Motor neuron (in vitro differentiated cells): Measurements from ENCODE around the gene GIPC3. TPM values are rescaled to one million over a fixed set of nuclear protein-coding genes. Genes with fewer than 3 reads are reported as not detected.

Experiments
- ATAC-seq, 8 experiments: fragments of 200-7000 bp; cut with Tn5 transposase; replicated peaks in 6 of 8; 2 replicates each; pipeline ENCODE4 v1.8.0; 2021; ENCODE audit warnings: mild to moderate bottlenecking in 8 of 8, moderate library complexity in 8 of 8
- H3K27ac ChIP-seq, 2 donors: fragments of 250-450 bp; sonication (Bioruptor Pico); 2 replicates each; pipeline ENCODE4 v1.9.0; 2021; ENCODE audit warnings: antibody characterized with exemption in 2 of 2, mild to moderate bottlenecking in 2 of 2, moderate library complexity in 1 of 2
- H3K4me1 ChIP-seq, 2 donors: fragments of 250-450 bp; sonication (Bioruptor Pico); replicated peaks in 1 of 2; 2 replicates each; pipeline ENCODE4 v1.6.1; 2021; ENCODE audit warnings: antibody characterized with exemption in 2 of 2, mild to moderate bottlenecking in 2 of 2, moderate library complexity in 1 of 2
- H3K4me3 ChIP-seq, 5 donors: fragments of 250-450 bp; sonication (Bioruptor Pico); 2 replicates each; pipeline ENCODE4 v1.9.0; 2021; ENCODE audit warnings: antibody characterized with exemption in 5 of 5, mild to moderate bottlenecking in 5 of 5, moderate library complexity in 4 of 5
- WGBS, 10 experiments: fragments of 450-650 bp; shearing (Covaris generic); methylation state at CpG; one replicate each; pipeline ENCODE4 v1.0.0; 2022; 5-methylcytosine and 5-hydroxymethylcytosine counted together
- in situ Hi-C, 9 experiments: fragments of 400-800 bp; cut with MboI; loops; one replicate each; pipeline ENCODE4 v1.15.0; 2021; ENCODE audit warnings: low sequenced_read_pairs in 9 of 9, low pct_unique_long_range_greater_than_20kb in 2 of 9; ENCODE audit not compliant: unreplicated experiment in 9 of 9
- total RNA-seq, 8 experiments: library from RNA; unstranded; fragments of 300-600 nt; gene quantifications; 2 replicates each; pipeline versions ENCODE4 v1.2.3 to v1.2.4, GENCODE V29; 2022

GIPC3 gene
- total RNA-seq, 8 experiments from 2014 or later = 0.05 to 0.84 (median 0.14) TPM; not detected in 1

- H3K27ac ChIP-seq = no peak overlapping the region
- H3K4me1 ChIP-seq = no peaks in the 10 kb centered on the region
- in situ Hi-C loops = no loop called here
- WGBS, 10 experiments = 60 to 80% (median 70%) methylated on average over 1 to 2 of the region's 31 CpGs; no CpG with 5 or more reads in 7 of the 10 experiments
- no peak overlapping the region for H3K4me3 ChIP-seq
- peak in 3 of 8 experiments; percentile 29 to 56 (median 33) for ATAC-seq
Observed at GRCh38 chr19:3586707-3587346, 1.5 kb downstream of the GIPC3 start.

GRCh38 chr19:3589439-3589838, 4.2 kb downstream of the GIPC3 start:
- 65 to 100% (median 93%) methylated on average over 1 to 5 of the region's 11 CpGs; no CpG with 5 or more reads in 3 of the 10 experiments for WGBS, 10 experiments
- ATAC-seq = no peak
- no peak overlapping the region for H3K4me3 ChIP-seq
- H3K27ac ChIP-seq = no peak overlapping the region
- H3K4me1 ChIP-seq = no peaks in the 10 kb centered on the region
- in situ Hi-C loops = no loop called here

DNA sequence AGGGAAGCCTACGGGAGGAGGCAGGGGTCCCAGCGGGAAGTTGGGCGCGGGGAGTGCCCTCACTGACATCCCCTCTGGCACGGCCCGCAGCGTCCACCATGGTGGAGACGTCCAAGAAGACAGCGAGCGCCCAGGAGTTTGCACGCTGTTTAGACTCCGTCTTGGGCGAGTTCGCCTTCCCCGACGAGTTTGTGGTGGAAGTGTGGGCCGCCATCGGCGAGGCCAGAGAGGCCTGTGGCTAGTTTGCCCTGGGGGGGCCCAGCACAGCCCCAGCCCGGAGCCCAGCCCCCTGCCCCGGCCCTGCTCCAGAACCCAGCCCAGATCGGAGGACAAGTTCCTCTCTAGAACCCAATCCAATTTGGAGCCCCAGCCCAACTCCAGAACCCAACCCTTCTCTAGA, 4.7 kb downstream of the GIPC3 start:
- WGBS, 10 experiments = 95% methylated on average over 14 of the region's 22 CpGs; no CpG with 5 or more reads in 9 of the 10 experiments
- H3K4me3 ChIP-seq = no peak overlapping the region
- no peak overlapping the region for H3K27ac ChIP-seq
- H3K4me1 ChIP-seq = no peaks in the 10 kb centered on the region
- in situ Hi-C loops = no loop called here
- no peak for ATAC-seq

DNA sequence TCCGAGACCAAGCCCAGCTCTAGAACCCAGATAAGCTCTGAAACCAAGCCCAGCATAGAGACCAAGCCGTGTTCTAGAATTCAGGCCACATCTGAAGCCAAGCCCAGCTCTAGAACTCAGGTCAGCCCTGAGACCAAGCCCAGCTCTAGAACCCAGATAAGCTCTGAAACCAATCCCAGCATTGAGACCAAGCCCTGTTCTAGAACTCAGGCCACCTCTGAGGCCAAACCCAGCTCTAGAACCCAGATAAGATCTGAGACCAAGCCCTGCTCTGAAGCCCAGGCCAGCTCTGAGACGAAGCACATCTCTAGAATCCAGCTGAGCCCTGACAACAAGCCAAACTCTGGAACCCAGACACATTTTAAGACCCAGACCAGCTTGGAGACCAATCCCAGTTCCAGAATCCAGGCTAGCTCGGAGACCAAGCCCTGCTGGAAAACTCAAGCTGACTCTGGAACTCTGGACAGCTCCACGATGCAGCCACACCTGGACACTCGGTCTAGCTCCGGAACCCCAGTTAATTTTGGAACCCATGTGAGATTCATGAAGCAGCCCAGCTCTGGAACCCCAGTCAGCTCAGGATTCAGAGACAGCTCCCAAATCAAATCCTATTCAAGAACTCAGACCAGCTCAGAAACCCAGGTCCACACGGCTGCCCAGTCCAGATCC, 5.8 kb downstream of the GIPC3 start:
- in situ Hi-C loops = no loop called here

GRCh38 chr19:3591876-3592613, 6.8 kb downstream of the GIPC3 start:
- Histone ChIP-seq H3K4me3 (no peak overlapping the region), H3K27ac (no peak overlapping the region), H3K4me1 (no peaks in the 10 kb centered on the region)
- peak in 1 of 8 experiments; percentile 22 for ATAC-seq
- in situ Hi-C loops = no loop called here
- 0 to 83% (median 55%) methylated on average over 1 to 8 of the region's 9 CpGs; no CpG with 5 or more reads in 7 of the 10 experiments for WGBS, 10 experiments

More for the DNA sequence above, 5.8 kb downstream of the GIPC3 start:
- Histone ChIP-seq H3K4me3 (no peak overlapping the region), H3K27ac (no peak overlapping the region), H3K4me1 (no peaks in the 10 kb centered on the region)
- 59 to 100% (median 87%) methylated on average over 1 to 4 of the region's 8 CpGs; no CpG with 5 or more reads in 4 of the 10 experiments for WGBS, 10 experiments
- no peak for ATAC-seq

DNA sequence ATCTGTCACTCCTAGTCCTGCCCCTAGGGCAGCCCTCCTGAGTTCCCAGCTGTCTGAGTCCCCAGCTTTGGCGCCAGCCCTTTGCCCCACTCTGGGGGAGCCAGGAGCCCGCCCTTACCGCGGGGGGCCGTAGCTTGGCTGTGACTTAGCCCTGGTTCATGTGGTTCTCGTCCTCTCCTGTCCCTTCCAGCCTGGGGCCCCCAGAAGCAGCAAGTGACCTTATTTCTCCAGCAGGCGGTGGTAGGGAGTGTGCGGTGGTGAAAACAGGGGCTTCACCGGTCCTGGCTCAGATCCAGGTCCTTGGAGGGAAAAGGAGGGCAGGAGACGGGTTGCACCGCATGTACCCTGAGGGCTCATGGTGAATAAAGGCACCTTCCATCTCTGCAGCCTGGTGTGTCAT, 7.9 kb downstream of the GIPC3 start:
- Histone ChIP-seq H3K4me1 (no peaks in the 10 kb centered on the region), H3K27ac (no peak overlapping the region), H3K4me3 (no peak overlapping the region)
- no CpG with 5 or more reads among the region's 11 CpGs for WGBS, 10 experiments
- no peak for ATAC-seq
- in situ Hi-C loops = no loop called here

DNA sequence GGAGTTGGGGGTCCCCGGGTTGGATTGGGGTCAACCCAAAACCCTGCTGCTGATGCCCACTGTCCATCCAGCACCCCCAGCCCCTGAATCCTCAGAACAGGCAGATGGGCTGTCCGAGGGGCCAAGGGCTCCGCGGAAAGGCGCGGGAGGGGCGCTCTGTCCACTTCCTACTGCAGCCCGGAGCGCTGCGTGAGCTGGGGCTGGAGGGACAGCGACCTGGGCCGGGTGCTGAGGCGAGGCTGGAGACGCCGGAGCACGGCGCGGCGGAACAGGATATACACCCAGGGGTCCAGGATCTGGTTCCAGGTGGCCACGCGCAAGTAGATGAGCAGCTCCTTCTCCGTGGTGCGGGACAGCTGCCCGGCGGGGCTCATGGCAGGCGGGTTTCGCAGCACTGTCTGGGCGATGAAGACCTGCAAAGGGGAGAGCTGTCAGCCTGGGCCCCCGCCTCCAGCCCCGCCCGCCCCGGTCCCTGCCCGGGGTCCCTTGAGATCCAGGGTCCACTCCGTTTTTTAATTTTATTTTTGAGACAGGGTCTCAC, 10.3 kb downstream of the GIPC3 start:
- ATAC-seq = no peak
- Histone ChIP-seq H3K27ac (no peak overlapping the region), H3K4me1 (no peaks in the 10 kb centered on the region), H3K4me3 (no peak overlapping the region)
- in situ Hi-C loops = no loop called here
- WGBS, 10 experiments = 69 to 93% (median 72%) methylated on average over 2 to 7 of the region's 34 CpGs; no CpG with 5 or more reads in 6 of the 10 experiments

GRCh38 chr19:3599776-3600187, 14.5 kb downstream of the GIPC3 start:
- Histone ChIP-seq H3K4me1 (no peaks in the 10 kb centered on the region), H3K27ac (no peak overlapping the region), H3K4me3 (no peak overlapping the region)
- peak in 1 of 8 experiments; percentile 19 for ATAC-seq
- in situ Hi-C loops = loop anchor here in 1 of 9 experiments (25.0 kb wide), 1 partner anchor 287 kb away; no protein-coding TSS in a partner anchor
- 33 to 60% methylated on average over 1 to 2 of the region's 28 CpGs; no CpG with 5 or more reads in 8 of the 10 experiments for WGBS, 10 experiments

DNA sequence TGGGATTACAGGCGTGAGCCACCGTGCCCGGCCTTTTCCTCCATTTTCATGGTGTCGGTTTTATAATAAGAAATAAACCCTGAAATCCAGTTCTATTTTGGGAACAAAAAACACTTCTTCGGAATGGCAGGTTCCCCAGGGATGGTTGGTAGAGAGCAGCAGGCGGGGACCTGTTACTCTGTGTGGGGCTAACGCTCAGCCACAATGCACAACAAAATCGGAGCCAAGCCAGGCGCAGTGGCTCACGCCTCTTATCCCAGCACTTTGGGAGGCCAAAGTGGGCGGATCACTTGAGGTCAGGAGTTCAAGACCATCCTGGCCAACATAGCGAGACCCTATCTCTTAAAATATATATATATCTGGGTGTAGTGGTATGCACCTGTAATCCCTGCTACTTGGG, 15.7 kb downstream of the GIPC3 start:
- in situ Hi-C loops = loop anchor here in 1 of 9 experiments (25.0 kb wide), 1 partner anchor 289 kb away; no protein-coding TSS in a partner anchor
- Histone ChIP-seq H3K4me3 (no peak overlapping the region), H3K4me1 (no peaks in the 10 kb centered on the region), H3K27ac (no peak overlapping the region)
- ATAC-seq = no peak
- 75 to 100% (median 85%) methylated on average over 1 to 8 of the region's 12 CpGs; no CpG with 5 or more reads in 2 of the 10 experiments for WGBS, 10 experiments

DNA sequence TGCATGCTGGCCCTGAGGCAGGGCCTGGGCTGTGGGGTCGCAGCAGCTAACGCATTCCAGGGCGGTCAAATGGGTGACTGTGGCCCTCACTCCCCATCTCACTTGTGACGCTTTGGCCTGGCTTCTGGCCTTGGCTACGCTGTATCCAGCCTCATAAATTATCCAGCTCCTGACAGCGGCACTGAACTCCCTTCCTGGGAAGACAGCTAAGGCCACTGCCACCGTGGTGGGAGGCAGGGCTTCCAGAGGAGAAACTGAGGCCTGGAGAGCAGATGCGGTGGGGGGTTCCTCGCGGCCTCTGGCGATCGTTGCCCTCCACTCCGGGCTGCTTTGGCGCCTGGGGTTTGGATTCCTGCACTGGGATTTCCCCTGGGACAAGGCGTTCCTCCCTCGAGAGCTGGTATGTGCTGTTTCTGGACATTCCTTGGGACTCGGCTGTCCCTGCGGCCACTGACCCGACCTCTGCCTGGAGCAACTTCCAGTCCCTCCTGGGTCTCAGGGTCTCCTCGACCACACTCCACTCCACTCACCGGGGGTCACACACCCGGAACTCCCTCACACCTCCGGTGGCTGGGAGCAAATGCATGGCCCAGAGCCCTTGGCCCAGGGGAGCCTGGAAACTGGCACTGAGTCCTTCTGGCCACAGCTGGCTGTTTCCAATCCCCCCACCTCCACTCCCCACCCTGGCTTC, 18.0 kb downstream of the GIPC3 start:
- 30 to 81% (median 47%) methylated on average over 2 to 7 of the region's 23 CpGs; no CpG with 5 or more reads in 5 of the 10 experiments for WGBS, 10 experiments
- Histone ChIP-seq H3K4me1 (peaks cover 12 to 15% of the 10 kb centered on the region in 2 donors), H3K27ac (no peak overlapping the region), H3K4me3 (no peak overlapping the region)
- no peak for ATAC-seq
- in situ Hi-C loops = loop anchor here in 1 of 9 experiments (25.0 kb wide), 1 partner anchor 291 kb away; no protein-coding TSS in a partner anchor

DNA sequence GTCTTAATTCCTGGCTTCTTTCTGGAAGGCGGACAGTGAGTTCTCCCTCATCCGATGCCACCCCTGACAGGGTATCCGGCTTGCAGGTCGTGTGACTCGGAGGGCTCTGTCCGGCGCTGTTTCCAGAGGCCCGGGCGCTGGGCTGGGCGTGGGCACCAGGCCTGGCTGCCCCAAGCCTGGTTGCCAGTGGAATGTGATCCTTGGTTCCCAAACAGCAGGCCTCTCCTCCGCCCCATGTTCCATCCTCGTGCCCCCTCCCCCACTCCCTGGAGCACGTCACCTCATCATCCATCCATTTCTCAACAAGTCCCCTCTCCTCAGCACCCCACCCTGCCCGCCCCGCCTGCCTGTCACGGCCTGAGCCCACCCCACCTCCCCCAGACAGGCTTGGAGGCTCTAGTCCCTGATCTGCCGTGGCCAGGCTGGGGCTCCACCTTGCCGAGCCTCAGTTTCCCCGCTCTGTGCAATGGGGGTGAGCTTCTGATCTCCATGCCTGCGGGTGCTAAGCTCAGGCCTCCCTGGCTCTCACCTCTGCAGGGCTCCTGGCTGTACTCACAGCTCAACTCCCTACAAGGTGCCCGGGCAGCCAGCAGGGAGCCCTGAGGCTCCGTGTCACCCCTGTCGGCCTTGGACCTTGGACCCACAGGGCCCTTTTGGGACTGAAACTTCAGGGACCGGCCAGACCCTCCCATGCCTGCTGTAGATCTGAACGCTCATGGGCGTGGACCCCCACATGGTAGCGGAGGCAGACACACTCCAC, 19.1 kb downstream of the GIPC3 start:
- no peak overlapping the region for H3K4me3 ChIP-seq
- in situ Hi-C loops = loop anchor here in 1 of 9 experiments (25.0 kb wide), 1 partner anchor 292 kb away; no protein-coding TSS in a partner anchor
- H3K27ac ChIP-seq = no peak overlapping the region
- 80 to 100% (median 86%) methylated on average over 1 to 5 of the region's 27 CpGs; no CpG with 5 or more reads in 5 of the 10 experiments for WGBS, 10 experiments
- no peak for ATAC-seq
- peaks cover 12 to 15% of the 10 kb centered on the region in 2 donors for H3K4me1 ChIP-seq

- no peak overlapping the region for H3K27ac ChIP-seq
- no peak overlapping the region for H3K4me3 ChIP-seq
- 60 to 68% (median 63%) methylated on average over 2 to 8 of the region's 11 CpGs; no CpG with 5 or more reads in 7 of the 10 experiments for WGBS, 10 experiments
- in situ Hi-C loops = loop anchor here in 1 of 9 experiments (25.0 kb wide), 1 partner anchor 293 kb away; no protein-coding TSS in a partner anchor
- ATAC-seq = no peak
- peaks cover 12 to 15% of the 10 kb centered on the region in 2 donors for H3K4me1 ChIP-seq
Observed at GRCh38 chr19:3604987-3605343, 19.7 kb downstream of the GIPC3 start.
